Central memory CD4-positive, alpha-beta T cell (primary cell): ENCODE results near the gene GCDH.
"Not testable (repeated sequence)": the region's sequence is repeated elsewhere in the genome, so short reads cannot be mapped to it uniquely, and the experiment has no call there.

Source experiments
- DNase-seq: peaks from one replicate; pipeline ENCODE4 v3.0.0; 2022
- total RNA-seq, 3 experiments: gene quantifications; one replicate each; lab custom pipeline; 2026; lab: John Stamatoyannopoulos, UW

GCDH gene
- 30.1 to 47.4 (median 33.4) reads per million in 3 experiments for total RNA-seq

GRCh38 chr19:12890787-12891552, at the start of gene GCDH:
Gene GCDH (plus strand): TSS chr19:12891160. CDS start chr19:12891305, 145 bp downstream.
- peak; percentile 97 for DNase-seq

- DNase-seq: no peak
These were observed 48.4 kb upstream of the GCDH start for GRCh38 chr19:12842511-12842910.

- DNase-seq: no peak
These were observed 47.6 kb upstream of the GCDH start for GRCh38 chr19:12843328-12843727.

- no peak for DNase-seq
These were observed 46.8 kb upstream of the GCDH start for GRCh38 chr19:12843999-12844732.

- not testable (repeated sequence) for DNase-seq
These were observed 44.3 kb upstream of the GCDH start for GRCh38 chr19:12846613-12847012.

GRCh38 chr19:12847159-12848139, 43.5 kb upstream of the GCDH start:
- DNase-seq: peak; percentile 70

- DNase-seq: no peak
These were observed 34.3 kb upstream of the GCDH start for GRCh38 chr19:12856653-12857052.

GRCh38 chr19:12858041-12858928, 32.7 kb upstream of the GCDH start:
- DNase-seq: no peak

- no peak for DNase-seq
These were observed 31.4 kb upstream of the GCDH start for GRCh38 chr19:12859546-12859945.

- no peak for DNase-seq
These were observed 26.8 kb upstream of the GCDH start for GRCh38 chr19:12864143-12864542.

- DNase-seq: no peak
These were observed 25.9 kb upstream of the GCDH start for GRCh38 chr19:12864721-12865715.

GRCh38 chr19:12865746-12866415, 25.1 kb upstream of the GCDH start:
- DNase-seq: no peak

GRCh38 chr19:12866416-12867119, 24.4 kb upstream of the GCDH start:
- DNase-seq: no peak

GRCh38 chr19:12867120-12868099, 23.6 kb upstream of the GCDH start:
- peak; percentile 35 for DNase-seq

- DNase-seq: no peak
These were observed 22.3 kb upstream of the GCDH start for GRCh38 chr19:12868540-12869112.

GRCh38 chr19:12871681-12872080, 19.3 kb upstream of the GCDH start:
- DNase-seq: no peak

- DNase-seq: no peak
These were observed 18.7 kb upstream of the GCDH start for GRCh38 chr19:12872255-12872654.
